ENCODE measurements around the gene TAF6.

The TAF6 gene

GRCh38 chr7:100087055-100087750 is 32.0 kb downstream of the TAF6 start:
- no peak overlapping the region for H3K27ac ChIP-seq (replicated peaks)
- H3K4me3 ChIP-seq (replicated peaks; ENCODE audit: insufficient read depth, low read length): no peak overlapping the region
- H3K27me3 ChIP-seq (ENCODE audit: insufficient read depth, poor library complexity, severe bottlenecking): no peaks in the 10 kb centered on the region
- DNase-seq (ENCODE audit: low read depth in 1 of 2, low spot score in 1 of 2): no peak
- TF ChIP-seq, protein P1, sequence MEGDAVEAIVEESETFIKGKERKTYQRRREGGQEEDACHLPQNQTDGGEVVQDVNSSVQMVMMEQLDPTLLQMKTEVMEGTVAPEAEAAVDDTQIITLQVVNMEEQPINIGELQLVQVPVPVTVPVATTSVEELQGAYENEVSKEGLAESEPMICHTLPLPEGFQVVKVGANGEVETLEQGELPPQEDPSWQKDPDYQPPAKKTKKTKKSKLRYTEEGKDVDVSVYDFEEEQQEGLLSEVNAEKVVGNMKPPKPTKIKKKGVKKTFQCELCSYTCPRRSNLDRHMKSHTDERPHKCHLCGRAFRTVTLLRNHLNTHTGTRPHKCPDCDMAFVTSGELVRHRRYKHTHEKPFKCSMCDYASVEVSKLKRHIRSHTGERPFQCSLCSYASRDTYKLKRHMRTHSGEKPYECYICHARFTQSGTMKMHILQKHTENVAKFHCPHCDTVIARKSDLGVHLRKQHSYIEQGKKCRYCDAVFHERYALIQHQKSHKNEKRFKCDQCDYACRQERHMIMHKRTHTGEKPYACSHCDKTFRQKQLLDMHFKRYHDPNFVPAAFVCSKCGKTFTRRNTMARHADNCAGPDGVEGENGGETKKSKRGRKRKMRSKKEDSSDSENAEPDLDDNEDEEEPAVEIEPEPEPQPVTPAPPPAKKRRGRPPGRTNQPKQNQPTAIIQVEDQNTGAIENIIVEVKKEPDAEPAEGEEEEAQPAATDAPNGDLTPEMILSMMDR (IDR thresholded peaks at IDR 0.05; ENCODE audit: insufficient read depth, low read length): no peak
- no peak for TF ChIP-seq GABPA (IDR thresholded peaks at IDR 0.05; ENCODE audit: low read depth)
- no peak for TF ChIP-seq REST (IDR thresholded peaks at IDR 0.05; ENCODE audit: insufficient replicate concordance, low read depth)
- TF ChIP-seq POLR2AphosphoS5 (IDR thresholded peaks at IDR 0.05; ENCODE audit: low read depth): no peak
- no peak for TF ChIP-seq SPI1 (IDR thresholded peaks at IDR 0.05; ENCODE audit: borderline replicate concordance, low read depth)

GRCh38 chr7:100085515-100085914 is 33.6 kb downstream of the TAF6 start:
- TF ChIP-seq SPI1 (IDR thresholded peaks at IDR 0.05; ENCODE audit: borderline replicate concordance, low read depth): no peak
- TF ChIP-seq, protein P1 (IDR thresholded peaks at IDR 0.05; ENCODE audit: insufficient read depth, low read length): no peak
- TF ChIP-seq GABPA (IDR thresholded peaks at IDR 0.05; ENCODE audit: low read depth): no peak
- TF ChIP-seq POLR2AphosphoS5 (IDR thresholded peaks at IDR 0.05; ENCODE audit: low read depth): no peak
- TF ChIP-seq REST (IDR thresholded peaks at IDR 0.05; ENCODE audit: insufficient replicate concordance, low read depth): no peak
- H3K27me3 ChIP-seq (ENCODE audit: insufficient read depth, poor library complexity, severe bottlenecking): no peaks in the 10 kb centered on the region
- DNase-seq (ENCODE audit: low read depth in 1 of 2, low spot score in 1 of 2): peak in 1 of 2 experiments; percentile 42
- H3K4me3 ChIP-seq (replicated peaks; ENCODE audit: insufficient read depth, low read length): no peak overlapping the region
- H3K27ac ChIP-seq (replicated peaks): no peak overlapping the region

DNA sequence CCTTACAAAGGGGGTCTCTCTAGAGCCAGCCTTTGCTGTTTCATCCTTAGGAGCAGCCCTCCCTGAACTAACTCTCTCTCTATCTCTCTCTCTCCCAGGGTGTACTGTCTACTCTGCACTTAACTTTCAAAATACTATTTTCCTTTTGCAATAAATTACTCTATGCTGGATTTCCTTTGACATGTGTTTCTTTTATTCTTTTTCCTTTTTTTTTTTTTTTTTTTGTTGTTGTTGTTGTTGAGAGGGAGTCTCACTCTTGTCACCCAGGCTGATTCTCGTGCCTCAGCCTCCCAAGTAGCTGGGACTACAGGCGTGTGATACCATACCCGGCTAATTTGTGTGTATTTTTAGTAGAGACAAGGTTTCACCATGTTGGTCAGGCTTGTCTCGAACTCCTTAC is 36.2 kb downstream of the TAF6 start:
- DNase-seq (ENCODE audit: low read depth in 1 of 2, low spot score in 1 of 2): no peak
- no peaks in the 10 kb centered on the region for H3K27me3 ChIP-seq (ENCODE audit: insufficient read depth, poor library complexity, severe bottlenecking)
- no peak for TF ChIP-seq SPI1 (IDR thresholded peaks at IDR 0.05; ENCODE audit: borderline replicate concordance, low read depth)
- TF ChIP-seq GABPA (IDR thresholded peaks at IDR 0.05; ENCODE audit: low read depth): no peak
- no peak for TF ChIP-seq REST (IDR thresholded peaks at IDR 0.05; ENCODE audit: insufficient replicate concordance, low read depth)
- TF ChIP-seq POLR2AphosphoS5 (IDR thresholded peaks at IDR 0.05; ENCODE audit: low read depth): no peak
- TF ChIP-seq, protein P1 (IDR thresholded peaks at IDR 0.05; ENCODE audit: insufficient read depth, low read length): no peak
- H3K4me3 ChIP-seq (replicated peaks; ENCODE audit: insufficient read depth, low read length): no peak overlapping the region
- peak overlapping the region; percentile 88 for H3K27ac ChIP-seq (replicated peaks)

All from HL-60 (cell line).